Astrocyte of the spinal cord (primary cell): Measurements from ENCODE around the gene KDM5C.

ENCODE experiments used
- DNase-seq: peaks from one replicate; pipeline ENCODE4 v3.0.0; 2011; ENCODE audit warnings: low read depth, low spot score
- H3K4me3 ChIP-seq: 2 replicates; pipeline ENCODE4 v1.5.1; 2011; ENCODE audit warnings: low read depth, mild to moderate bottlenecking, low read length, moderate library complexity
- in situ Hi-C: cut with HindIII; loops from 2 replicates; pipeline ENCODE4 v1.10.0; 2017; ENCODE audit warnings: low sequenced_read_pairs
- TF ChIP-seq, protein P1 (sequence below): IDR thresholded peaks from 2 replicates; pipeline ENCODE4 v1.5.1; 2012; ENCODE audit warnings: low read depth, mild to moderate bottlenecking, low read length, inconsistent platforms

Gene KDM5C

GRCh38 chrX:53230116-53230515, 5.1 kb upstream of the KDM5C start:
- in situ Hi-C loops = no loop called here
- DNase-seq = no peak
- TF ChIP-seq, protein P1, sequence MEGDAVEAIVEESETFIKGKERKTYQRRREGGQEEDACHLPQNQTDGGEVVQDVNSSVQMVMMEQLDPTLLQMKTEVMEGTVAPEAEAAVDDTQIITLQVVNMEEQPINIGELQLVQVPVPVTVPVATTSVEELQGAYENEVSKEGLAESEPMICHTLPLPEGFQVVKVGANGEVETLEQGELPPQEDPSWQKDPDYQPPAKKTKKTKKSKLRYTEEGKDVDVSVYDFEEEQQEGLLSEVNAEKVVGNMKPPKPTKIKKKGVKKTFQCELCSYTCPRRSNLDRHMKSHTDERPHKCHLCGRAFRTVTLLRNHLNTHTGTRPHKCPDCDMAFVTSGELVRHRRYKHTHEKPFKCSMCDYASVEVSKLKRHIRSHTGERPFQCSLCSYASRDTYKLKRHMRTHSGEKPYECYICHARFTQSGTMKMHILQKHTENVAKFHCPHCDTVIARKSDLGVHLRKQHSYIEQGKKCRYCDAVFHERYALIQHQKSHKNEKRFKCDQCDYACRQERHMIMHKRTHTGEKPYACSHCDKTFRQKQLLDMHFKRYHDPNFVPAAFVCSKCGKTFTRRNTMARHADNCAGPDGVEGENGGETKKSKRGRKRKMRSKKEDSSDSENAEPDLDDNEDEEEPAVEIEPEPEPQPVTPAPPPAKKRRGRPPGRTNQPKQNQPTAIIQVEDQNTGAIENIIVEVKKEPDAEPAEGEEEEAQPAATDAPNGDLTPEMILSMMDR = no peak
- no peak overlapping the region for H3K4me3 ChIP-seq

DNA sequence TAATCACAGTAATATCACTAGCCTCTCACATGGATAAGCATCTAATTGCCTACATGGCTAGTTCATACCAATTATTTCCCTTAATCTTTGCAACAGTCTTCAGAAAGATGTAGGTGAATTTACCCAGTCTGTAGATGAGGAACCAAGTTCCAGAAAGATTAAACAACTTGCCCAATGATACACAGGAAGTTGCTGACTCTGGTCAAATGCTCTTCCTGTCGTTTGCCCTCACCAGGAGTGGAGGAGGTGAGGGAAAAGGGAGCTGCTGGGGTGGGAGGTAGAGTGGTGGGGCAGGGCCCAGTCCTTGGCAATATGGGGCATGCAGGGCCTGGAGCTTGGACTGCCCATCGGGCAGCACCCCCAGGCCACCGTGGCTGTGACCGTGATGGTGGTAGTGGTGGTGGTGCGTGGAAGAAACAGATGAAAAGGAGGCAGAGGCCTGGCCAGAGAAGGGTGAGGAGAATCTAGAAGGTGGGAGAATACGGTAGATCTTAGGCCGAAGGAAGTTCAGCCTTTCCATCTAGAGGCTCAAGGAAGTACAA, 2.3 kb upstream of the KDM5C start:
- in situ Hi-C loops = no loop called here
- H3K4me3 ChIP-seq = no peak overlapping the region
- DNase-seq = no peak
- TF ChIP-seq, protein P1 = no peak

- peak overlapping the region; percentile 99 for H3K4me3 ChIP-seq
- in situ Hi-C loops = no loop called here
- TF ChIP-seq, protein P1 = no peak
- DNase-seq = peak; percentile 70
Measured at GRCh38 chrX:53223955-53224859, 800 bp downstream of the KDM5C start.

GRCh38 chrX:53223068-53223693, 1.8 kb downstream of the KDM5C start:
- TF ChIP-seq, protein P1 = no peak
- in situ Hi-C loops = no loop called here
- DNase-seq = no peak

GRCh38 chrX:53211391-53211978, 13.5 kb downstream of the KDM5C start:
- TF ChIP-seq, protein P1 = no peak
- no peak for DNase-seq
- in situ Hi-C loops = no loop called here

More at GRCh38 chrX:53223068-53223693, 1.8 kb downstream of the KDM5C start:
- H3K4me3 ChIP-seq = peak overlapping the region; percentile 99

GRCh38 chrX:53196678-53197077, 28.3 kb downstream of the KDM5C start:
- DNase-seq = no peak
- TF ChIP-seq, protein P1 = no peak
- no peak overlapping the region for H3K4me3 ChIP-seq
- in situ Hi-C loops = no loop called here

More at GRCh38 chrX:53211391-53211978, 13.5 kb downstream of the KDM5C start:
- H3K4me3 ChIP-seq = no peak overlapping the region
